ENCODE results near the gene HLA-A.

- no peak for TF ChIP-seq CTCF (IDR thresholded peaks at IDR 0.05)
- no peak for TF ChIP-seq ZFX (IDR thresholded peaks at IDR 0.05; ENCODE audit: borderline replicate concordance)
Observed at GRCh38 chr6:29945281-29945820, 3.0 kb downstream of the HLA-A start.

Data from 22Rv1 (cell line).